Right kidney (tissue), 1 donor: ENCODE measurements around the gene TFAP2A.

Experiments used
- DNase-seq: peaks from one replicate; pipeline ENCODE4 v3.0.0-alpha.2; 2016

TFAP2A gene

GRCh38 chr6:10413262-10413849, 1.5 kb downstream of the TFAP2A start:
- DNase-seq: no peak

DNA sequence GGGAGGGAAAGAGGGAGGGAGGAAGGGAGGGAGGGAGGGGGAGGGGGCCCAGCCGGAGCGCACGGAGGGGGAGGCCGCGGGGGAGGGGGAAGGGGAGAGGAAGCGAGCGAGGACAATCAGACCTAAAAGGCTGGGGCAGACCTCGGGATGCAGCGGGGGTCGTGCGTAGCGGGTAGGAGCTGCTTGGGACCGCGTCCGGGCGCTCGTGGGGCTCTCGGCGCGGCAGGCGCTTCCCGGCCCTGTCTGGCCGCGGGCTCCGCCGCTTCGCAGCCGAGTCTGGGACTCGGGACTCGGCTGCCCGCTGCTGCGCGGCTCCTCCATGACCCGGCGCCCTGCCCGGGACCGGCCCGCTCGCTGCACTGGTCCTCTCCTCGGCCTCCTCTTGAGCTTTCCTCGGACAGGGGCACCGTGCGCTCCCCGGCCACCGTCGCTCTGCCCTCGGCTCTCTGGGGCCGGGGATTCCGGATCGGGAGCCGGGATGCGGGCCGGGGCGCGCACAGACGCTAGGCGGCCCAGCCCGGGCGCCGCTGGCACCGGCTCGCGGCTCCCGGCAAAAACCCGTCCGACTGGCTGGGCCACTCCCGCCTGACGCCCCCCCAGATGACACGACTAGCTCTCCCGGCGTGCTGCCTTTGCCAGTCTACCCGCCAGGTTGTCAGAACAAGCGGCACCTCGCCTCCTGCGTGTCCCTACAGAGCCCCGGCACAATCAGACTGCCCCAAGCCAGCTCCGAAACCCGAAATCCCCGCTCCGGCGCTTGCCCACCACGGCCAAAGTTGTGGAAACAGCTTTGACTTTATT, 2.2 kb downstream of the TFAP2A start:
- DNase-seq: peak; percentile 88

GRCh38 chr6:10411971-10412460, 2.9 kb downstream of the TFAP2A start:
- DNase-seq: peak; percentile 88

- peak; percentile 64 for DNase-seq
Observed at GRCh38 chr6:10411131-10411970, 3.5 kb downstream of the TFAP2A start.

GRCh38 chr6:10410207-10411050, 4.4 kb downstream of the TFAP2A start:
- peak; percentile 68 for DNase-seq

DNA sequence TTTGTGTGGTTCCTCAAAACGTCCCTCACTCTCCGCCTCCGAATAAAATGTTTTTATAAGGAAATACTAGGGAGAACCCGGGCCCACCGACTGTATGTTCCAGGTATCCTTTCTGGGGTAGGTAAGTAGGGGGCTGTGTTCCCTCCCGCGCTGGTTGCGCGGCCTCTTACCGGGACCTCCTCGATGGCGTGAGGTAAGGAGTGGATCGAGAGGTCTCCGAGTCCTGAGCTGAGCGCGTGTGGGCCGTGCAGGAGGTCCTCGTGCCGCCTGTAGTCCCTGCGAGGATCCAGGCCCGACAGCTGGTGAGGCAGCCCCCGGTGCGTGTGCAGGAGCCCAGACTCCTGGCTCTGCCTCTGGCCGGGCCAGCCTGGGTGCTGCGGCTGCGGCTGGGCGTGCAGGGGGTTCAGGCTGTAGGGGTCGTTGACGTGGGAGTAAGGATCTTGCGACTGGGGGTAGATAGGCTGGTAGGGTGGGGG, 5.1 kb downstream of the TFAP2A start:
- DNase-seq: peak; percentile 70

GRCh38 chr6:10409233-10409721, 5.6 kb downstream of the TFAP2A start:
- no peak for DNase-seq

DNA sequence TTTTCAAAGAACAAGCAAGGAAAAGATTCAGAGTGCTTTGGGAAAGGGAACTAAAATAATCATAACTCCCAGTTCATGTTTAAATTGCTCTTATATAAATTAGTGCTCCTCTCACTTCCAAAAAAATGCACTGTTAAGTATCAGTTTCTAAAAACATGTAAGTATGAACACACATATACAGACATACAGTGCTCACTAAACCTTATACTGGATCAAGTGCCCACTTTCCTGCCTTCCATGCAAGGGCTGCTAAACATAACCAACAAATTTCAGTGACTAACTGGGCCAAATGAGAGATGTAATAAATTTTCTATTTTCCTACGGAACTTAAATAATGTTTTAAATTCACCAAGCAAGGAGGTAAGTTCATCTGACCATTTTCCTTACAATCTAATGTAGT, 6.4 kb downstream of the TFAP2A start:
- no peak for DNase-seq

DNA sequence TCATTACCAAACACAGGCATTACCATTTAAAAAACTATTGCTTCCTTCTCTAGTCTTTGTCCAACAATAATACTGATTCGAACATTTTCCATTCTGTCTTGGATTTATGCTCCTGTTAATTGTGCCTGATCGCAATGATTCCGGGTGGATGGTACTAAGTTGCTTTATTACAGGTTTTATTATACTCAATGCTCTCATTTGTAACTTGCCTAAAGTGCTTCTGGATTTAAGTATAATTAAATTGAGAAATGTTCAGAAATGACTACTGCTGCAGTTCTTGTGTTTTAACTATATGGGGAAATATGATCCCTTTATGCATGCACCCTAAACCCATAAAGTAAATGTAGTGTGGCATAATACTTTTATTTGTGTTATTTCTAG, 7.2 kb downstream of the TFAP2A start:
- peak; percentile 35 for DNase-seq

GRCh38 chr6:10407018-10407673, 7.7 kb downstream of the TFAP2A start:
- DNase-seq: peak; percentile 46

GRCh38 chr6:10406556-10406955, 8.3 kb downstream of the TFAP2A start:
- DNase-seq: no peak

GRCh38 chr6:10405513-10405900, 9.4 kb downstream of the TFAP2A start:
- DNase-seq: peak; percentile 16

DNA sequence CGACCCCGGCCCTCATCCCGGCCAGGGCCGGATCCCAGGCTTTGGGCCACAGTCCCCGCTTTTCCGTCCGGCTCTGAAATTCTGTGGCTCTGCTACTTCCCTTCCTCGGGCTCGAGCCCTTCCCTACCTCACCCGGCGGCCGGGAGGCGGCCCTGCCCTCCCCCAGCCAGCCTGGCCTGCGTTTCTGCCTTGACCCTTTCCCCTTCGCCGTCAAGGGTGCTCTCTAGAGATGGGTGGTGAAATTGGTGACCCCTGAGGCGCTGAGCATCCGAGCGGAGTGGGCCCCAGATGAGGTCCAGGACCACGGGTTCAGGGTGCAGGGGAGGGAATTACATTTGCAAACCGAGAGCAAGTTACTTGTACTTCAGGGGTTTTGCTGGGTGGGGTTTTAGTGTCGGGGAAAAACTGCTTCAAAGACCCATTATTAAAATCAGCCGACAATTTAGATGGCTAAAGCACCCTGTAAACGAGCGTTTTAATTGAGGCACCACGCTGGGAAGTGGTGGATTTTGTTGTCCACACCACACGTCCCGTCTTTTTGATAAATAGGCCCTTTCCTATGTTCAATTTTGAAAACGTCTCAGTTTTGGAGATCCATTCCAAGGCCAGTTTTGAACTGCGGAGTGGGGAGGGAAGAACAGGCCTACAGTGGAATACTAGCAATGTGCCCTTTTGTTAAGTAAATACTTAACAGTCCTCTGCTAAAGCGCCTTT, 9.9 kb downstream of the TFAP2A start:
- DNase-seq: no peak

DNA sequence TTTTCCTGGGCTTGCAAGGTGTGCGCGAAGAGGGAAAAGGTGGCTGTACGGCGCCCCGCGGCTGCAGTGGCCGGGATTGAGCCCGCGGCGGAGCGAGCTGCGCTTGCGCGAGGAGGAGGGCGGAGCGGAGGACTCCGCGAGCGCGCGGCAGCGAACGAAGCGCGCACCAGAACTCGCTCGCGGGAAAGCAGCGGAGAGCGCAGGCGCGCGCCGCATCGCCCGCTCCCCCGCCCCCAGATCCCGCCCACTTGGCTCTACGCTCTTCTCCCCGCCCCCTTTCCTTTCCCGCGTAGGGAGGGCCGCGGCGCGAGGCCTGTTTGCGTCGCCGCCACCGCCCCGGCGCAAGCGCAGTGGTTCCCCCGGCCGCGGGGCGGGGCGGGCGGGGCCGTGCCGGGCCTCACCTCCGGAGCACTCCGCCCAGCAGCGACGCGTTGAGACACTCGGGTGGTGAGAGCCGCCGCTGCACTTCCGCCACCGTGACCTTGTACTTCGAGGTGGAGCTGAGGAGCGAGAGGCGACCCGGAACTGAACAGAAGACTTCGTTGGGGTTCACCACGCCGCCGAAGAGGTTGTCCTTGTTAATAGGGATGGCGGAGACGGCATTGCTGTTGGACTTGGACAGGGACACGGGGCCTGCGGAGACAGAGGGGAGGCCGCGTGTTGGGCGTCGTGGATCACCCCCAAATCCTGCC, 10.6 kb downstream of the TFAP2A start:
- peak; percentile 89 for DNase-seq

DNA sequence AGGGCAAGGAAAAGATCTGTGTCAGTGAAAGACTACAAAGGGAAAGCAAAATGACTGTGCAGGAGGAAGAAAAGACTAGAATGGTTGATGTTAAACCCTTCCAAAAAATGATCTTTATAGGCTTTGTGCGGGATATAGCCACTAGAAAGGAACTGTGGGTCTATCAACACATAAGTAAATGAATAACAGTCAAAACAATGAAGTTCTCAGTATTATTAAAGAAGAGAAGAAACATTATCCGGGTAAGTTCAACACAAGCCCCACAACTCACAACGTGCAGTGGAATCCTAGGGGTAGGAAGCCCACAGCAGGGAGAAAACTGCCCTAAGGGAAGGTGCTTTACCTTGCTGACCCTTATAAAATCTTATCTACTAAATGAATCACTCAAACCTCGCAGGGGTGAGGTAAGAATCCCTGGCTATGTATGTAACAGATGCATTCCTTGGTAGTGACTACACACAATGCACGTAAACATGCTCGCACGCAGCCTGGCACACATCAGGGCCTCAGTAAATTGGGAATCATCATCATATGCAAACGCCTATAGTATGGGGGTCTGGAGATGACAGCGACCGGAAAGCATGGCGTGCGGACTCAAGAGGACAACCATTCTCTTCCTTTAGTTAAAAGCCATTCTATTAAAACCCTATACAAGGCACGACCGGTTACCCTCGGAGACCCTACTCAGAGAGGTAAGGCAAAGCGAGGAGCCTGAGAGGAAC, 11.3 kb downstream of the TFAP2A start:
- no peak for DNase-seq

- DNase-seq: no peak
Observed at GRCh38 chr6:10402648-10403311, 12.1 kb downstream of the TFAP2A start.

DNA sequence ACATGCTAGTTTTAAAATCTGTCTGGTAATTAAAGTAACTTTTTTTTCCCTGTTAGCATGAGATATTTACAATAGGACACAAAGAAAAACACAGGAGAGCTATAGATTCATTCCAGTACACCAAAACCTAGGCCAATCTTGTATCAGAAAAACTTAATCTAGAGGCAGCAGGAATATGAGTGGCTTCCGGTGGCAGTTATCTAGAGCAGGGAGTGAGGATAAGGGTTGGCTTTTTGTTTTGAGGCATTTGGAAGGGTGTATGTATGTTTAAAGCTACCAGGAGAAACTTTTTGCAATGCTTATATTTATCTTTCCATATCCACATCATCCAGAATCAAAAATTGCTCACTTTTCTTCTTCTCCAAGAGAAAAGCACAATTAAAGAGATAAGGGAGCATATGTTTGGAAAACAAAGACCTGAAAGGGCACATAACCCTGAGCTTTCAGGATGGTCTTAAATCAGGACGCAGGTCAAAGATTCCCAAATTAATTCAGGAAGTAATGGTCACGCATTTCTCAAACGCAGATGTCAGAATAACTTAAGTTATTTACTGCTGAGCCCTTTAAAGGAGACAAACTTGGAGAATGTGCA, 13.1 kb downstream of the TFAP2A start:
- DNase-seq: no peak

DNA sequence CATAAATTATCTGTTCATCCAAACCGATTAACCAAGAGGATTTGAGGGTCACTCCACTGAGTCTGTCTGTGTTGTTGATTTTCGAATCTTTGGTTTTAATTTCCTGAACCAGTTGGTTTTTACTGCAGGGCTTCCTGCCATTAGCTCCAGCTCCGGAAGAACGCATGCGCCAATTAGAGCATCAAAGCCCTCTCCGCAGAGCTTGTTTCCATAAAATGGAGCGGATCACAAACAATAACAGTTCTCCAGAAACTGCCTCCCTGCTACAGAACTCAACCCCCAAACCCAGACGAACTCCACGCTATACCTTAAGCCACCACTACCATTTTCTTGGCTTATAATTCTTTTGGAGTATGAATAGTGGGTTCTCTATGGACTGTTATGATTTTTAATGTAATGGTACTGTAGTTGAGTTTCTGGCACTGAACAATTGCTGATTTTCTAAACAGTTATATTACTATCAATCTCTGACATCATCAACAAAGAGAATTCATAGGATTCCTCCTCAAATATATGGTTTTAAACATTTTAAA, 13.8 kb downstream of the TFAP2A start:
- DNase-seq: no peak
